HG02981 (cell line): ENCODE measurements around the gene C12orf76.
"Not testable (repeated sequence)": the region's sequence is repeated elsewhere in the genome, so short reads cannot be mapped to it uniquely, and the experiment has no call there.

Source experiments
- ATAC-seq: cut with Tn5 transposase; IDR thresholded peaks from one replicate; pipeline ENCODE4 v1.9.1; 2021; ENCODE audit warnings: mild to moderate bottlenecking, moderate library complexity; ENCODE audit not compliant: unreplicated experiment

C12orf76 gene

GRCh38 chr12:110067531-110067930 is 19.2 kb upstream of the C12orf76 start:
- ATAC-seq, result no peak

DNA sequence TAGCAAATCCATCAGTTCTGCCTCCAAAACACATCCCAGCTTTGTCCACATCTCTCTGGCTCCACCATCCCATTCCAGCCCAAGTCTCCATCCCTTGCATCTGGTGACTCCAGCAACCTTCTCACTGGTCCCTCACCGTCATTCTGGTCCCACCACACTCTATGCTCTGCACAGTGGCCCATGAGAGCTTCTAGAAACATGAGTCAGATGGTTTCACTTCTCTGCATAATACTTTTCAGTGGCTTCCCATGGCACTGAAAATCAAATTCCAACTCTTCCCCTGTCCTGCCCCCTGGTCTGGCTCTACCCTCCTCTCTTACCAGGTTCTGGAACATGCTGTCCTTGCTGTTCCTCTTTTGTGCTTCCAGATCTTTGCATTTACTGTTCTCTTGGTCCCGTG is 17.2 kb upstream of the C12orf76 start:
- no peak for ATAC-seq

DNA sequence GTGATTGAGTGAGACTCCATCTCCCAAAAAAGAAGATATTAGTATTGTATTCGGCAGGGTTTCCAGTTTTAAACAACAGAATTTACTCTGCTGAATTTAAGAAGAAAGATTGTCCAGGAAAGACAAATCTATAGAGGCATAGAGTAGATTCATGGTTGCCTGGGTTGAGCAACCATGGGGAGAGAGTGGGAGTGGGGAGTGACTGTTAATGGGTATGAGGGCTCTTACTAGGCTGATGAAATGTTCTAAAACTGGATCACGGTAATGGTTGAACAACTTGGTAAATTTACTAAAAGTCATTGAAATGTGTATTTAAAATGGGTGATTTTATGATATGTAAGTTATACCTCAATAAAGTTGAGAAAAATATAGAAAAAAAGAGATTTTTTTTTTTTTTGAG is 13.9 kb upstream of the C12orf76 start:
- no peak for ATAC-seq

DNA sequence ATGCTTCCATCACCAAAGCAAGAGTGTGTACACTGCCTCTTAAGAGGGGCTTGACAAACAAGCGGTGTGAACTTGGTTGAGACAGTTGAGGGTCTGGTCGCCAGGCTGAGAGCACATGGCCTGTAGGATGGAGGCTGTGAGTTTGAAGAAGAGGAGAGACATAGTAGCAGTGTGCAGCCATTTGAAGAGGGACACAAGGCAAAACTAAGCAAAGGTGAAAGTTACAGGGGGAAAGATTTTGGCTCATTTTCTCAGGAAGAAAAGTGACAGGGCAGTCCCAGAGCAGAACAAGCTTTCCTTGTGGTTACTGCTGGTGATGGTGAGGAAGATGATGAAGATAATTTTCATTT is 11.3 kb upstream of the C12orf76 start:
- ATAC-seq, result no peak

GRCh38 chr12:110058875-110059615 is 10.7 kb upstream of the C12orf76 start:
- no peak for ATAC-seq

DNA sequence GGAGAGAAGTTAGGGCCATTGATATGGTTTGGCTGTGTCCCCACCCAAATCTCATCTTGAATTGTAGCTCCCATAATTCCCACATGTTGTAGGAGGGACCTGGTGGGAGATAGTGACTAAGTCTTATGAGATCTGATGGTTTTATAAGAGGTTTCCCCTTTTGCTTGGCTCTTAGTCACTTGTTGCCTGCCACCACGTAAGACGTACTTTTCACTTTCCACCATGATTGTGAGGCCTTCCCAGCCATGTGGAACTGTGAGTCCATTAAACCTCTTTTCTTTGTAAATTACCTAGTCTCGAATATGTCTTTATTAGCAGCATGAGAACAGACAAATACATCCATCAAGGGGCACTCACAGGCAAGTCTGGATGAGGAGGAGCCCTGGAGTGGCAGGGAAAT is 8.3 kb upstream of the C12orf76 start:
- ATAC-seq, result not testable (repeated sequence)

DNA sequence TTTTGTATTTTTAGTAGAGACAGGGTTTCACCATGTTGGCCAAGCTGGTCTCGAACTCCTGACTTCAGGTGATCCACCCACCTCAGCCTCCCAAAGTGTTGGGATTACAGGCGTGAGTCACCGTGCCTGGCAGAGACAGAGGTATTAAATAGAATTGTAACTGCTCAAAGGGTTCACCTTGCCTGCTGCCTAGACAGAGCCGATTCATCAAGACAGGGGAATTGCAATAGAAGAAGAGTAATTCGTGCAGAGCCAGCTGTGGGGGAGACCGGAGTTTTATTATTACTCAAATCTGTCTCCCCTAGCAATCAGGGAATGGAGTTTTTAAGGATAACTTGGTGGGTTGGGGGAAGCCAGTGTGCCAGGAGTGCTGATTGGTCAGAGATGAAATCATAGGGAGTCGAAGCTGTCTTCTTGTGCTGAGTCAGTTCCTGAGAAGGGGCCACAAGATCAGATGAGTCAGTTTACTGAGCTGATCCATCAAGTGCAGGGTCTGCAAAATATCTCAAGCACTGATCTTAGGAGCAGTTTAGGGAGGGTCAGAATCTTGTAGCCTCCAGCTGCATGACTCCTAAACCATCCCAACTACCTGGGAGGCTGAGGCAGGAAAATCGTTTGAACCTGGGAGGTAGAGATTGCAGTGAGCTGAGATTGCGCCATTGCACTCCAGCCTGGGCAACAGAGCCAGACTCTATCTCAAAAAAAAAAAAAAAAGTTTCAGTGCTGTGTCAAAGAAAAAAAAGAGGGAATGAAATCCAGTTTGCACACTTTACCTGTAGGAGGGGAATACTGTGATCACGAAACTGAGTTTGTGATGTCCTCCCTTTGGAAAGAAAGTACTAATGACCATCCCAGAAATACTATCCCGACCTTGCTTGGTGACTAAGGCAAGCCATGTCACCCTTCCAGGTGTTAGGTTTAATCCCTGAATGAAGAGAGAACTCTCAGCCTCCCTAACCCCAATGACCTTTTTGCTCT is 7.3 kb upstream of the C12orf76 start:
- not testable (repeated sequence) for ATAC-seq

DNA sequence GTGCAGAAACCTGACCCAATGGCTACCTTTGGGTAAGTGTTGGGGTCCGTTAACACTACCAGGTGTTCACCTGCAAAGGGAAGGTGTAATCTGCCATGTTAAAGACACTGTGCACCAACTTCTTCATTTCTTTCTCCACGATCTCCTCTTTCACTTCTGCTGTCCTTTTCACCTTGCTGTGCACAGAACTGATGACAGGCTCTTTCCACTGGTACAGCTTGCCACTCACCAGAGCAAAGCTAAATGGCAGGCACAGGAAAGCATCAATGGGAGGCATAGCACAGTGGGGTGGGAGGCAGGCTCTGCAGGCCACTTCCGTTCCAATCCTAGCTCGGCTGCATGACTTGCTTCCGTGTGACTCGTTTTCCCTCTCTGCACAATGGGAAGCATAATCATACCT is 2.6 kb upstream of the C12orf76 start:
- ATAC-seq, result no peak

- not testable (repeated sequence) for ATAC-seq
These were observed 1.3 kb upstream of the C12orf76 start for GRCh38 chr12:110049666-110050065.

DNA sequence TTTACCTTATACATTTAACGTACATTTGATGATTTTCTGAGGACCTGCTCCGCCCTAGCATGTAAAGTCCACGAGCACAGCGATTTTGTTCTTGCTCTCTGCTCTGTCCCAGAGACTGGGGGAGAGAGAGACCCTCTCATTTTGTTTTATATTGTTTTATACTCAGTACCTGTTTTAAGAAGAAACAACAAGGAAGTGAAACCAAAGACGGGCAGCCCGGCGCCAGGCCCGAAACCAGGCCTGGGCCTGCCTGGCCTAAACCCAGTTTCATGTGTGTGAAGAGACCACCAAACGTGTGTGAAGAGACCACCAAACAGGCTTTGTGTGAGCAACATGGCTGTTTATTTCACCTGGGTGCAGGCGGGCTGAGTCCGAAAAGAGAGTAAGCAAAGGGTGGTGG is 712 bp upstream of the C12orf76 start:
- not testable (repeated sequence) for ATAC-seq

DNA sequence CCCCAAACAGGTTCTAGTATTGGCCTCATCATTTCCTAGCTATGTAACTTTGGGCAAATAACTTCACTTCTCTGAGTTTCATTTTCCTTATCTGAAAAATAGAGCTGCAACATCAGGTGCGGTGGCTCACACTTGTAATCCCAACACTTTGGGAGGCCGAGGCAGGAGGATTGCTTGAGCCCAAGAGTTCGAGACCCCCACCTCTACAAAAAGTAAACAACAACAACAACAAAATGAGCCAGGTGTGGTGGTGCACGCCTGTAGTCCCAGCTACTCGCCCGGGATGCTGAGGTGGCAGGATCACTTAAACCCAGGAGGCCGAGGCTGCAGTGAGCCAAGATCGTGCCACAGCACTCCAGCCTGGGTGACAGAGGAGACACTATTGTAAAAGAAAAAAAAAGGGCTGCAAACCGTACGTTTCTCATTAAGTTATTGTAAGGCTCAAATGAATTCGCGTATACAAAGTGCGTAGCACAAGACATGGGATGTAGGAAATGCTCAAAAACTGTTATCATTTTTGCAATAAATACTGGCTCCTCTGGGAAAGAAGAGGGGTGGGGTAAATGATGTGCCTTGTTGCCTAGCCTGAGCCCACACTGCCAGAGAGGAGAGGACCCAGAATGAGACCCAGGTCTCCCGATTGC is 903 bp downstream of the C12orf76 start:
- no peak for ATAC-seq

DNA sequence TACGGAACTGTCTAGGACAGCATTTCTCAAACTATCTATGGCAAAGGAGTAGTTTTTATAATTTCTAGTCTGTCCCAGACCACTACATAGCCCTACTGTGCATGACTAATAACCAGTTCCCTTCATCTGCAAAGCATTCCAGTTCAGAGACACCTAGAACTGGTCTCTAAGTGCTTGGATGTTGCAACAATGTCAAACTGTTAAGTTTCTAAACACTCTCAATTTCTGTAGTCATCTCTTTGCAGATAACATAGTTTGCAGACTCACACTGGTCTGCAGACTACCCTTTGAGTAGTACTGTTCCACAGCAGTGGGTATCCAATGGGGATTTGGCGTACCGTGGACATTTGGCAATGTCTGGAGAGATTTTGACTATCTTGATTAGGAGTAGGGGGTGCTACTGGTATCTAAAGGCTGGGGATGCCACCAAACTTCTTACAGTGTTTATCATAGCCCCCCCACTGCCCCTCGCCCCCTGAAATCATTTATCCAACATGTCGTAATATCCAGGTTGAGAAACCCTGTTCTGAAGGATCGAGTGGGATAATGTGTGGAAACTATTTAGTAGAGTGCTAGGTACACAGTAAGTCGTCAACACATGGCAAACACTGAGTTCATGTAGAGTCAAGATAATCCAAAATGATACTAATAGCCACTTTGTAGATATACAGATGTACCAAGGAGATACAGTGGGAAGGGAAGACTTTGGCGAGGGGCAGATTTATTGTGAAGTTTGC is 1.7 kb downstream of the C12orf76 start:
- no peak for ATAC-seq

DNA sequence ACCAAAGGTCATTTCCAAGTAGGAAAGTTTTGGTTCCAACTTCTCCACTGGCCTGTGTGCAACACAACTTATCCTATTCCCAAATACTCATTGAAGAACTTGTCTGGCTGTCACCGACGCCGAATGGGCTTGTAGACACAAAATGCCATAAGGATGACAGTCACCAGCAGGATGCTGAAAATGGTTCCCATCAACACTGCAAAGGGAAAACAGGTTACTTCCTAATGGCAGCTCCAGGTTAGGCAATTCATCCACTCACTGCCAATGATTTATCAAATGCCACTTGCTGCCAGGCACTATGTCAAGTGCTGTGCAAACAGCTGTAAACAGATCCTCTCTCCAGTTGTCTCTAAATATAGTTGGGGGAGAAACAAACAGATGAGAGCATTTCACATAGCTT is 6.1 kb downstream of the C12orf76 start:
- no peak for ATAC-seq

DNA sequence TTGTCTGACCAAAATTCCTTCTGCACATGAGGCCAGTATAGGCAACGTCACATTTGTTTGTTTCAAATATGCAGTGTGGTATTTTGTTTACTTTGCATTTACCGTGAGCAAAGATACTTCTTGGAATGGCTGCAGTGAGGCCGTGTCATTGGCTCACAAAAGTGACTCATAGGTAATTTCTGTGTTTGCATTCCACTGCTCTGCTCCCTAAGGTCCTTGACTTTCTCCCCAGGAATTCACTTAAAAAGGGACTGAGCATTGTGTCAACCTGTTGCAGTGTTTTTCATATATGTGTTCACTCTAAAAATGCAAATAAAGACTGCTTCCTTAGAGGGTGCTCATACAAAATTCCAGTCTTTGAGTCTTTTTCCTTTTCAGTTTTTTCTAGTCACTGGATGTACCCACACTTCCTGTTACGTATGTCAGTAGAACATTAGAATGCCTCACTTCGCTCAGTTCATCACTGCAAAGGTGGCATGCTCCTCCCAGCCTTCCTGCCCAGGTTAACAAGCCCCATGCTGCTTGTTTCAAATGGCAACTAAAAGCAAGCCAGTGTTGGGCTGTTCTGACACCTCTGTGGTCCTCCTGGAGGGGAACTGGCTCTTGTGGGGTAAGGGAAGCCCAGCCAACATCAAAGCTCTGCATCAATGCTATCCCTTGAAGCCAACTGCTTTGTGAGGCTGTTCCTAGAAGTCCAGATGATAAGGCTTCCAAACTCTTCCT is 9.1 kb downstream of the C12orf76 start:
- ATAC-seq, result no peak

GRCh38 chr12:110038741-110039084 is 9.6 kb downstream of the C12orf76 start:
- no peak for ATAC-seq

GRCh38 chr12:110037315-110037714 is 11.0 kb downstream of the C12orf76 start:
- no peak for ATAC-seq

DNA sequence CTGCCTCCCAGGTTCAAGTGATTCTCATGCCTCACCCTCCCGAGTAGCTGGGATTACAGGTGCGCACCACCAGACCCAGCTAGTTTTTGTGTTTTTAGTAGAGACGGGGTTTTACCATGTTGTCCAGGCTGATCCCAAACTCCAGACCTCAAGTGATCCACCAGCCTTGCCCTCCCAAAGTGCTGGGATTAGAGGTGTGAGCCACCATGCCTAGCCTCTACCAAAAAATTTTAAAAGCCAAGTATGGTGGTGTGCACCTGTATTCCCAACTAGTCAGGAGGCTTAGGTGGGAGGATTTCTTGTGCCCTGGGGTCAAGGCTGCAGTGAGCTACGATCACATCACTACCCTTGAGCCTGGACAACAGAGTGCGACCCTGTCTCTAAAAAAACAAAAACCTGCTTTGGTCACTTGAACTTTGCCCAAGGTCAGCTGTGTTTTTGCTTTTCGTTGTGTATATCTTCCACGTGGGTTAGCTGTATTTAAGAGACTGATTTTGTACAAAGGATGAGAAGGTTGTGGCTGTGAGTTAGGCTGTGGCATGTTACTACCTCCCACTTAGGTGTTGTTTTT is 12.7 kb downstream of the C12orf76 start:
- ATAC-seq, result no peak

DNA sequence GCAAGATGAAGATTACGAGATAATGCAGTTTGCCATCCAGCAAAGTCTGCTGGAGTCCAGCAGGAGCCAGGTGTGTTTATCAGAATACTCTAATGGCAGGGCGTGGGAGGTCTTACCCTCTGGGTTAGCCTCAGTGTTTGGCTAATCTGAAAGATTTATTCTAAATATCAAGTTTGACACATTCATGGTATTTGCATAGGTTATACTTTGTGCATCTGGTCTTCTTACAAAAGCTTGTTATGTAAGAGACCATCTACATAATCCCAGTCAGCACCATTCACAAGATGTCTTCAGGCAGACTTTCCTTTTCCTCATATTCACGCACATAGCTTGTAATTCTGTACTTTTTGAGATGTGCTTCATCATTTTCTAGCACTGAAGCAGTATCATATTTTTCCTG is 14.4 kb downstream of the C12orf76 start:
- ATAC-seq, result no peak

GRCh38 chr12:110029290-110029815 is 19.0 kb downstream of the C12orf76 start:
- no peak for ATAC-seq

DNA sequence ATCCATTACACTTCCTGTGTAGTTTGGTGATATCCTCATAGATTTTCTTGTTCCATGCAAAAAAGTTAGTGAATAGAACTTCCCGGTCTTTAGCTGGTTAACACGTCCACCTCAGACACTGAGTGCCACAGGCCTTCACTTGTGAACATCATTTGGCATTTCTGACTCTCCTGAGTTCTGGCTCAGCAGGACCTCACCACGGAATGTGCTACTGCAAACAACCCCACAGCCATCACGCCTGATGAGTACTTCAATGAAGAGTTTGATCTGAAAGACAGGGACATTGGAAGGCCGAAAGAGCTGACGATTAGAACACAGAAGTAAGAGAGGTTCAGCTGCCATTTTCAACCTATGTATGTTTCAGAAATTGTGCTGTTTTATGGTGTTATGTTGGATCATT is 20.0 kb downstream of the C12orf76 start:
- ATAC-seq, result no peak
